ENCODE measurements around the gene S100G. TPM values are rescaled to one million over a fixed set of nuclear protein-coding genes. Genes with fewer than 3 reads are reported as not detected.

S100G gene
- total and polyA plus RNA-seq, 7 experiments from 2014 or later, result not detected

DNA sequence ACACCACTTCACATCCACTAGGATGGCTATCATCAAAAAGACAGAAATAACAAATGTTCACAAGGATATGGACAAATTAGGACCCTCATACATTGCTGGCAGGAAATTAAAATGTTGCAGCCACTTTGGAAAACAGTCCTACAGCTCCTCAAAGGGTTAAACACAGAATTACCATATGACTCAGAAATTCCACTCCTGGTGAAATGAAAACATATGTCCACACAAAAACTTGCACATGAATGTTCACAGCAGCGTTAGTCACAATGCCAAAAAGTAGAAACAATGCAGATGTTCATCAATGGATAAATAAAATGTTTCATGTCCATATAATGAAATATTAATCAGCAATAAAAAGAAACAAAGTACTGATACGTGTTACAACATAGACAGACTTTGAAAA lies 15.1 kb downstream of the S100G start:
- peaks cover 0 to 1% (median 0%) of the 10 kb centered on the region in 11 donors for H3K9me3 Mint-ChIP-seq
- ATAC-seq, result no peak

DNA sequence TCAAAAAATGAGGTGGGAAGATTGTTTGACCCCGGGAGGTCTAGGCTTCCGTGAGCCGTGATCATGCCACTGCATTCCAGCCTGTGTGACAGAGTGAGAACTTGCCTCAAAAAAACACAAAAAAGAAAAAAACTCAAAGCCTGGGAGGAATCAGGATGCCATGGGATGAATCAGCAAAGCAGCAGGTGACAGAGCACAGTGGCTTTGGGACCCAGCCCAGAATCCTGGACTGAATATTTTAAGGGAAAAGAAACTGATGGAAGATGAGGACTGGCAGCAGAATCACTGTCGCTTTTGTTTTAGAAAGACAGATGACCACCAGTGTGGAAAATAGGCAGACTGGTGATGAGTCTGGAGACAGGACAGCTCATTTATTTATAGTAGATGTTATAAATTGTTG lies 16.6 kb downstream of the S100G start:
- Histone ChIP-seq H3K27me3 (ENCODE audit: control insufficient read depth in 2 of 2, insufficient read depth in 2 of 2, low read length in 2 of 2) (no peaks in the 10 kb centered on the region), H3K27ac (ENCODE audit: low read depth, low read length) (no peak overlapping the region), H3K9me3 (ENCODE audit: control insufficient read depth in 2 of 3, low read length in 3 of 3) (no peaks in the 10 kb centered on the region), H3K36me3 (ENCODE audit: control insufficient read depth in 2 of 3, insufficient read depth in 3 of 3, low read length in 3 of 3) (no peaks in the 10 kb centered on the region), H3K4me1 (ENCODE audit: control insufficient read depth in 2 of 2, insufficient read depth in 2 of 2, low read length in 2 of 2) (no peaks in the 10 kb centered on the region), H3K4me3 (ENCODE audit: low read length) (no peak overlapping the region)
- H3K4me1 Mint-ChIP-seq, result peaks cover 0 to 10% (median 0%) of the 10 kb centered on the region in 7 donors
- intact Hi-C loops (cut with micrococcal nuclease), result no loop called here
- H3K27me3 Mint-ChIP-seq, result no peaks in the 10 kb centered on the region
- peaks cover 0 to 1% (median 0%) of the 10 kb centered on the region in 11 donors for H3K9me3 Mint-ChIP-seq
- POLR2A ChIA-PET, result no interaction called here
- H3K4me3 Mint-ChIP-seq, result no peak overlapping the region
- no peak for ATAC-seq
- peak overlapping the region in 1 of 9 donors; percentile 78 for H3K27ac Mint-ChIP-seq
- peaks cover 0 to 12% (median 0%) of the 10 kb centered on the region in 5 donors for H3K36me3 Mint-ChIP-seq
- DNase-seq, result no peak
- CTCF ChIA-PET, result no interaction called here

More for the DNA sequence above, 15.1 kb downstream of the S100G start:
- intact Hi-C loops (cut with micrococcal nuclease), result no loop called here
- Mint-ChIP-seq H3K27ac (no peak overlapping the region), H3K4me3 (no peak overlapping the region), H3K4me1 (peaks cover 0 to 8% (median 0%) of the 10 kb centered on the region in 7 donors), H3K36me3 (peaks cover 0 to 12% (median 0%) of the 10 kb centered on the region in 5 donors), H3K27me3 (no peaks in the 10 kb centered on the region)
- H3K36me3 ChIP-seq (ENCODE audit: control insufficient read depth in 2 of 3, insufficient read depth in 3 of 3, low read length in 3 of 3), result no peaks in the 10 kb centered on the region
- ChIA-PET CTCF (interaction anchor here (0.7 to 3.0 kb wide), 4 partner anchors 181 to 1171 kb away, joined by 6 to 11 read pairs (median 6); no protein-coding TSS in a partner anchor), POLR2A (no interaction called here)
- no peaks in the 10 kb centered on the region for H3K27me3 ChIP-seq (ENCODE audit: control insufficient read depth in 2 of 2, insufficient read depth in 2 of 2, low read length in 2 of 2)
- no peak overlapping the region for H3K27ac ChIP-seq (ENCODE audit: low read depth, low read length)
- no peak for DNase-seq
- H3K9me3 ChIP-seq (ENCODE audit: control insufficient read depth in 2 of 3, low read length in 3 of 3), result no peaks in the 10 kb centered on the region
- no peak overlapping the region for H3K4me3 ChIP-seq (ENCODE audit: low read length)
- no peaks in the 10 kb centered on the region for H3K4me1 ChIP-seq (ENCODE audit: control insufficient read depth in 2 of 2, insufficient read depth in 2 of 2, low read length in 2 of 2)

DNA sequence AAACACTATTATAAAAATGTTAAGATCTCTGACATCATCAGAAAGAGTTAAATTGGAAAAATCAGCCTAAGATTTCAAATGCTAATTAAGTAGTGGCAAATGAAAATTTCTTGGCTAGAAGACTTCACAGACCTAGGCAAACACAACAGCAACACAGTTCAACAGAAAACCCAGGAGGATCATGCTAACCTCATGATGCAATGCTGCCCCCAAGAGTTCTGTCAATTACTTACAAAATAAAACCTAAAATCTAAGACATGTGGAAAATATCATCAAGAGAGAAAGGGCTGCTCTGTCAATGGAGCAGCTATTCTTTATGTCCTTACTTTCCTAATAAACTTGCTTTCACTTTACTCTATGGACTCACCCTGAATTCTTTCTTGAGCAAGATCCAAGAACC lies 21.0 kb downstream of the S100G start:
- ChIA-PET POLR2A (no interaction called here), CTCF (interaction anchor here (0.7 kb wide), 3 partner anchors 25 to 546 kb away, joined by 3 to 4 read pairs (median 3); no protein-coding TSS in a partner anchor)
- ATAC-seq, result peak; percentile 64
- H3K4me1 ChIP-seq (ENCODE audit: control insufficient read depth in 2 of 2, insufficient read depth in 2 of 2, low read length in 2 of 2), result no peaks in the 10 kb centered on the region
- Mint-ChIP-seq H3K27ac (peak overlapping the region in 1 of 9 donors; percentile 32), H3K27me3 (no peaks in the 10 kb centered on the region), H3K9me3 (no peaks in the 10 kb centered on the region), H3K4me3 (no peak overlapping the region), H3K36me3 (peaks cover 0 to 3% (median 0%) of the 10 kb centered on the region in 5 donors), H3K4me1 (peaks cover 0 to 5% (median 0%) of the 10 kb centered on the region in 7 donors)
- H3K36me3 ChIP-seq (ENCODE audit: control insufficient read depth in 2 of 3, insufficient read depth in 3 of 3, low read length in 3 of 3), result no peaks in the 10 kb centered on the region
- H3K9me3 ChIP-seq (ENCODE audit: control insufficient read depth in 2 of 3, low read length in 3 of 3), result no peaks in the 10 kb centered on the region
- H3K27me3 ChIP-seq (ENCODE audit: control insufficient read depth in 2 of 2, insufficient read depth in 2 of 2, low read length in 2 of 2), result no peaks in the 10 kb centered on the region
- intact Hi-C loops (cut with micrococcal nuclease), result loop anchor here (1.0 to 10.0 kb wide), 8 partner anchors 226 to 1196 kb away; partner anchors contain the start of genes AP1S2 (in 1 of the 2) and GRPR (in 1 of the 2)
- peak in 7 of 9 donors; percentile 13 to 57 (median 37) for DNase-seq
- no peak overlapping the region for H3K4me3 ChIP-seq (ENCODE audit: low read length)
- no peak overlapping the region for H3K27ac ChIP-seq (ENCODE audit: low read depth, low read length)

DNA sequence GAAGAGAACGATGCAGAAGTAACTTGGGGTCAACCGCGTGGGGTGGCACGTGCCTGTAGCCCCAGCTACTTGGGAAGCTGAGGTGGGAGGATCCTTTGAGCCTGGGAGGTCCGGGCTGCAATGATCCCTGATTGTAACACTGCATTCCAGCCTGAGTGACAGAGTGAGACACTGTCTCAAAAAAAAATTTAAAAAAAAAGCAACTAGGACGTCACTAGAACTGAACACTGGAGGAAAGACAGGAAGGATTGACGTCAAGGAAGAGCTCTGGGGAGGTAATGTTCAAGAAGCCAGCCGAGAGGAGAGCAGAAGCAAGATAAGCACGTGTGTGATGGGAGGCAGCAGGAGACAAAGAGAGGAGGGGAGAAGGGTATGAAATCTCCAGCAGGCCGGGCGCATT lies 28.7 kb downstream of the S100G start:
- CTCF ChIA-PET, result no interaction called here
- H3K4me1 ChIP-seq (ENCODE audit: control insufficient read depth in 2 of 2, insufficient read depth in 2 of 2, low read length in 2 of 2), result no peaks in the 10 kb centered on the region
- H3K4me3 ChIP-seq (ENCODE audit: low read length), result no peak overlapping the region
- POLR2A ChIA-PET, result no interaction called here
- intact Hi-C loops (cut with micrococcal nuclease), result loop anchor here in 1 of 2 donors (10.0 kb wide), 1 partner anchor 1204 kb away; no protein-coding TSS in a partner anchor
- peaks cover 0 to 16% (median 4%) of the 10 kb centered on the region in 5 donors for H3K36me3 Mint-ChIP-seq
- DNase-seq (no peak), ATAC-seq (no peak)
- H3K9me3 Mint-ChIP-seq, result no peaks in the 10 kb centered on the region
- H3K27ac Mint-ChIP-seq, result no peak overlapping the region
- no peak overlapping the region for H3K4me3 Mint-ChIP-seq
- no peaks in the 10 kb centered on the region for H3K27me3 Mint-ChIP-seq
- H3K9me3 ChIP-seq (ENCODE audit: control insufficient read depth in 2 of 3, low read length in 3 of 3), result no peaks in the 10 kb centered on the region
- peaks cover 0 to 11% (median 0%) of the 10 kb centered on the region in 3 experiments for H3K36me3 ChIP-seq (ENCODE audit: control insufficient read depth in 2 of 3, insufficient read depth in 3 of 3, low read length in 3 of 3)
- no peak overlapping the region for H3K27ac ChIP-seq (ENCODE audit: low read depth, low read length)
- H3K4me1 Mint-ChIP-seq, result no peaks in the 10 kb centered on the region
- H3K27me3 ChIP-seq (ENCODE audit: control insufficient read depth in 2 of 2, insufficient read depth in 2 of 2, low read length in 2 of 2), result no peaks in the 10 kb centered on the region

DNA sequence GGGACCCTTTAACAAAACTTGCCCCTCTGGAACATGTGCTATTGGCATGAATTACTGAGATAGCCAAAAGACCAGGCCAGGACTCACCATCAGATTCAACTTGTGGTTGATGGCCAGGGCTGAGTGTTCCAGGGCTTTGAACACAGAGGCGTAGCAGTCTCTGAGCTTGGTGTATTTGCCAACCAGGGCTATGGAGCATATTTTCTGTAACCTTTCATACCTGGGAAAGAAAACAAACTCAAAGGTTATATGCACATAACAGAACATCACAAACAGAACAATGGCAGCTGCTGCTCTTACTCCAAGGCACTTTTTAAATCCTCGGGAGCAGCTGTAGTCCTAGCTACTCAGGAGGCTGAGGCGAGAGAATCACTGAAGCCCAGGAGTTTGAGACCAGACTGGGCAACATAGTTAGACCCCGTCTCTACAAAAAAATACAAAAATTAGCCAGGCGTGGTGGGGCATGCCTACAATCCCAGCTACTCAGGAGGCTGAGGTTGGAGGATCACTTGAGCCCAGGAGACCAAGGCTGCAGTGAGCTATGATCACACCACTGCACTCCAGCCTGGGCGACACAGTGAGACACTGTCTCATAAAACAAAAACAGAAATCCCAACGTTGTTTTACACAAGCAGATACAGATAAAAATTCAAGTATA lies 33.2 kb downstream of the S100G start:
- H3K9me3 ChIP-seq (ENCODE audit: control insufficient read depth in 2 of 3, low read length in 3 of 3), result no peaks in the 10 kb centered on the region
- Mint-ChIP-seq H3K27me3 (no peaks in the 10 kb centered on the region), H3K36me3 (peaks cover 0 to 16% (median 4%) of the 10 kb centered on the region in 5 donors), H3K27ac (no peak overlapping the region), H3K4me3 (no peak overlapping the region), H3K9me3 (no peaks in the 10 kb centered on the region), H3K4me1 (no peaks in the 10 kb centered on the region)
- H3K4me3 ChIP-seq (ENCODE audit: low read length), result no peak overlapping the region
- ATAC-seq (no peak), DNase-seq (no peak)
- intact Hi-C loops (cut with micrococcal nuclease), result no loop called here
- no peak overlapping the region for H3K27ac ChIP-seq (ENCODE audit: low read depth, low read length)
- no peaks in the 10 kb centered on the region for H3K27me3 ChIP-seq (ENCODE audit: control insufficient read depth in 2 of 2, insufficient read depth in 2 of 2, low read length in 2 of 2)
- H3K4me1 ChIP-seq (ENCODE audit: control insufficient read depth in 2 of 2, insufficient read depth in 2 of 2, low read length in 2 of 2), result no peaks in the 10 kb centered on the region
- POLR2A ChIA-PET, result interaction anchor here (0.8 kb wide), 1 partner anchor 15 kb away, joined by 3 read pairs; no protein-coding TSS in a partner anchor
- peaks cover 0 to 14% (median 0%) of the 10 kb centered on the region in 3 experiments for H3K36me3 ChIP-seq (ENCODE audit: control insufficient read depth in 2 of 3, insufficient read depth in 3 of 3, low read length in 3 of 3)
- CTCF ChIA-PET, result interaction anchor here (0.6 kb wide), 1 partner anchor 89 kb away, joined by 3 read pairs; no protein-coding TSS in a partner anchor

- ChIA-PET POLR2A (no interaction called here), CTCF (interaction anchor here (0.9 kb wide), 1 partner anchor 240 kb away, joined by 3 read pairs; no protein-coding TSS in a partner anchor)
- H3K27me3 ChIP-seq (ENCODE audit: control insufficient read depth in 2 of 2, insufficient read depth in 2 of 2, low read length in 2 of 2), result no peaks in the 10 kb centered on the region
- Mint-ChIP-seq H3K27ac (no peak overlapping the region), H3K27me3 (no peaks in the 10 kb centered on the region), H3K36me3 (peaks cover 0 to 7% (median 0%) of the 10 kb centered on the region in 5 donors), H3K9me3 (no peaks in the 10 kb centered on the region), H3K4me3 (no peak overlapping the region), H3K4me1 (no peaks in the 10 kb centered on the region)
- no peak for ATAC-seq
- H3K9me3 ChIP-seq (ENCODE audit: control insufficient read depth in 2 of 3, low read length in 3 of 3), result no peaks in the 10 kb centered on the region
- no peak overlapping the region for H3K27ac ChIP-seq (ENCODE audit: low read depth, low read length)
- no peaks in the 10 kb centered on the region for H3K4me1 ChIP-seq (ENCODE audit: control insufficient read depth in 2 of 2, insufficient read depth in 2 of 2, low read length in 2 of 2)
- no peak for DNase-seq
- intact Hi-C loops (cut with micrococcal nuclease), result no loop called here
- H3K4me3 ChIP-seq (ENCODE audit: low read length), result no peak overlapping the region
- peaks cover 0 to 13% (median 0%) of the 10 kb centered on the region in 3 experiments for H3K36me3 ChIP-seq (ENCODE audit: control insufficient read depth in 2 of 3, insufficient read depth in 3 of 3, low read length in 3 of 3)
These were observed 37.6 kb downstream of the S100G start for GRCh38 chrX:16687514-16687913.
